HG03571 (cell line): ENCODE results near the gene CELA3B.
"Not testable (repeated sequence)": the region's sequence is repeated elsewhere in the genome, so short reads cannot be mapped to it uniquely, and the experiment has no call there.

Experiments used
- ATAC-seq: cut with Tn5 transposase; IDR thresholded peaks from one replicate; pipeline ENCODE4 v1.9.1; 2021; ENCODE audit not compliant: unreplicated experiment

Gene CELA3B

GRCh38 chr1:21974699-21975098, 2.1 kb upstream of the CELA3B start:
- ATAC-seq, result not testable (repeated sequence)

GRCh38 chr1:21975296-21975695, 1.5 kb upstream of the CELA3B start:
- ATAC-seq, result not testable (repeated sequence)

GRCh38 chr1:21978209-21978608, 1.4 kb downstream of the CELA3B start:
- not testable (repeated sequence) for ATAC-seq

- not testable (repeated sequence) for ATAC-seq
These were observed 3.8 kb downstream of the CELA3B start for GRCh38 chr1:21980515-21981220.

GRCh38 chr1:21981253-21981652, 4.4 kb downstream of the CELA3B start:
- ATAC-seq, result not testable (repeated sequence)

- not testable (repeated sequence) for ATAC-seq
These were observed 5.3 kb downstream of the CELA3B start for GRCh38 chr1:21982122-21982521.

GRCh38 chr1:21983539-21983938, 6.7 kb downstream of the CELA3B start:
- ATAC-seq, result not testable (repeated sequence)

GRCh38 chr1:21985893-21986292, 9.1 kb downstream of the CELA3B start:
- not testable (repeated sequence) for ATAC-seq

- ATAC-seq, result not testable (repeated sequence)
These were observed 9.6 kb downstream of the CELA3B start for GRCh38 chr1:21986386-21986785.

GRCh38 chr1:21989672-21990393, 13.0 kb downstream of the CELA3B start:
- ATAC-seq, result not testable (repeated sequence)

GRCh38 chr1:21992186-21992585, 15.4 kb downstream of the CELA3B start:
- not testable (repeated sequence) for ATAC-seq

GRCh38 chr1:21994716-21995115, 17.9 kb downstream of the CELA3B start:
- ATAC-seq, result not testable (repeated sequence)

- ATAC-seq, result not testable (repeated sequence)
These were observed 19.8 kb downstream of the CELA3B start for GRCh38 chr1:21996663-21996970.

- ATAC-seq, result not testable (repeated sequence)
These were observed 21.2 kb downstream of the CELA3B start for GRCh38 chr1:21997891-21998623.

GRCh38 chr1:21998624-21999294, 21.9 kb downstream of the CELA3B start:
- ATAC-seq, result not testable (repeated sequence)

- ATAC-seq, result not testable (repeated sequence)
These were observed 22.8 kb downstream of the CELA3B start for GRCh38 chr1:21999645-22000044.

- no peak for ATAC-seq
These were observed 24.6 kb downstream of the CELA3B start, which contains the start of gene CELA3A for GRCh38 chr1:22001409-22001808. TSS of gene CELA3A (plus strand) at chr1:22001657. CDS start at chr1:22001675, 18 bp downstream.

GRCh38 chr1:22002461-22002860, 25.6 kb downstream of the CELA3B start:
- ATAC-seq, result not testable (repeated sequence)

GRCh38 chr1:22002875-22003274, 26.1 kb downstream of the CELA3B start:
- not testable (repeated sequence) for ATAC-seq

GRCh38 chr1:22003959-22004358, 27.1 kb downstream of the CELA3B start:
- ATAC-seq, result not testable (repeated sequence)
